Peyer's patch (tissue), 4 donors: ENCODE results near the gene ELMO1.

Experiments used
- CTCF ChIP-seq, 6 experiments: fragments of 450-650 bp in 4 of 6; fragments of 200-600 bp in 2 of 6; sonication (generic) in 1 of 6; IDR thresholded peaks; one replicate each; pipeline ENCODE4 v1.5.1; 2017 to 2019; ENCODE audit warnings: antibody characterized with exemption in 6 of 6, mild to moderate bottlenecking in 3 of 6, moderate library complexity in 1 of 6
- POLR2A ChIP-seq, 2 donors: fragments of 450-650 bp; IDR thresholded peaks; one replicate each; pipeline ENCODE4 v1.5.1; 2017; ENCODE audit warnings: antibody characterized with exemption in 2 of 2, mild to moderate bottlenecking in 2 of 2, moderate library complexity in 2 of 2

DNA sequence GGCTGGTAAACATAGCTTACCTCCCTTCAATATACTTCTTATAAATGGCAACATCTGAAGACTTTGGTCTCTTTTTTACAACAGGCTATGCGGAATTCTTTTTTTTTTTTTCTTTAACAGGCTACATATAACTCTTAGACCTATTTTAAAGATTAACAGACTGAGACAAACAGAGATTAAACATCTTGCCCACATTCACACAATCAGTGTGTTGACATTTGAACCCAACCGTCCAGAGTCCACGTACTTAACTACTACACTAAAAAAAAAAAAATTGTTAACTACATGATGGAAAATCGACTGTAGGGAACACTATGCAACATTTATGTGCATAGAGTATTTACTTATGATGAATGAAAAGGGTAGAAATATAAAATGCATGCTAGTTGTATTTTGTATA lies 298.5 kb downstream of the ELMO1 start:
- TF ChIP-seq CTCF (IDR thresholded peaks at IDR 0.05), result no peak
- TF ChIP-seq POLR2A (IDR thresholded peaks at IDR 0.05), result no peak
